Tibial artery (tissue), 4 donors: Measurements from ENCODE around the gene IL3.

Source experiments
- DNase-seq, 2 donors: peaks; one replicate each; pipeline ENCODE4 v3.0.0-alpha.2; 2019
- H3K27ac ChIP-seq, 2 donors: fragments of 200-600 bp; sonication (generic) in 1 of 2; 1 replicate in 1 of 2; 2 replicates in 1 of 2; pipeline ENCODE4 v1.5.1; 2018 to 2019; ENCODE audit warnings: mild to moderate bottlenecking in 1 of 2
- H3K27me3 ChIP-seq, 2 donors: fragments of 200-600 bp; sonication (generic) in 1 of 2; one replicate each; pipeline versions ENCODE4 v1.5.1 to v1.6.0; 2016 to 2019
- H3K36me3 ChIP-seq, 3 donors: fragments of 200-600 bp; sonication (generic) in 2 of 3; one replicate each; pipeline ENCODE4 v1.5.1; 2016 to 2019; ENCODE audit warnings: mild to moderate bottlenecking in 2 of 3
- H3K4me1 ChIP-seq, 4 donors: fragments of 200-600 bp; sonication (generic) in 2 of 4; 1 replicate in 3 of 4; 2 replicates in 1 of 4; pipeline ENCODE4 v1.5.1; 2016 to 2019
- H3K4me3 ChIP-seq, 2 donors: fragments of 200-600 bp; sonication (generic) in 1 of 2; 1 replicate in 1 of 2; 2 replicates in 1 of 2; pipeline ENCODE4 v1.5.1; 2018 to 2019; ENCODE audit warnings: mild to moderate bottlenecking in 2 of 2
- H3K9me3 ChIP-seq, 3 donors: fragments of 200-600 bp; sonication (generic) in 1 of 3; one replicate each; pipeline ENCODE4 v1.5.1; 2016 to 2019
- intact Hi-C: fragments of 100-400 bp; cut with DNase I; formaldehyde crosslinking; loops from one replicate; pipeline ENCODE4 v1.15.0; 2023; ENCODE audit warnings: low total_unique reads
- TF ChIP-seq, protein P1 (sequence below), 2 experiments: fragments of 200-600 bp in 1 of 2; fragments of 450-650 bp in 1 of 2; IDR thresholded peaks; one replicate each; pipeline ENCODE4 v1.5.1; 2017 to 2019; ENCODE audit warnings: antibody characterized with exemption in 2 of 2, mild to moderate bottlenecking in 1 of 2, moderate library complexity in 1 of 2

IL3 gene

DNA sequence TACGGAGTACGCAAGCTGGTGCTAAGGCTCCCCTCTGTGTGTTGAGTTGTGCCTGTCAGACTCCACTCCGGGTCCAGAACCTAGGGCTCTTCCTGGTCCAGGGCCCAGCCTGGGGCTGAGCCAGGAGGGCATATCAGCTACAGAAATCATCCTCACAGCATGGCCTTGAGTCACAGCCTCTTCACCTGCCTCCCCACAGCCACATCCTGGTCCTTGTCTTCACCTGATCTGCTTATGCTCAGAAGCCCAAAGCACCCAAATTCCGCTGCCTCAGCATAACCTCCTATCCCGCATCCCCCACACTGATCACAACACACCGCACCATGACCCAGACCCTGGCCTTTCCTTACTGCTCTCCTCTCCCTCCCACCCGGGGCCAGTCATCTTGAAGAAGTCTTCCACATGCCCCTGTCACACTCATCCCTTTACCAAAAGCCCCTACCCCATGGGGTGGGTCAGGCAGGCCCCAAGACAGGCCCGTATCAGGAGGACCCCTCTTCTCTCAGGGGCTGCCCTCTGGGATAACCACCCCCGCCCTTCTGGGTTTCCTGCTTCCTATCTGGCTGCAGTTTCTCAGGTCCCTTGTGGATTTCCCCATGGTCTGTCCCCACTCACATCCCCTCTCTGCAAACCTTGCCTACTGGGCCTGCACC lies 1.3 kb upstream of the IL3 start:
- H3K4me1 ChIP-seq, result no peaks in the 10 kb centered on the region
- H3K4me3 ChIP-seq, result no peak overlapping the region
- H3K36me3 ChIP-seq, result no peaks in the 10 kb centered on the region
- peak in 1 of 2 donors; percentile 55 for DNase-seq
- no peaks in the 10 kb centered on the region for H3K9me3 ChIP-seq
- TF ChIP-seq, protein P1, sequence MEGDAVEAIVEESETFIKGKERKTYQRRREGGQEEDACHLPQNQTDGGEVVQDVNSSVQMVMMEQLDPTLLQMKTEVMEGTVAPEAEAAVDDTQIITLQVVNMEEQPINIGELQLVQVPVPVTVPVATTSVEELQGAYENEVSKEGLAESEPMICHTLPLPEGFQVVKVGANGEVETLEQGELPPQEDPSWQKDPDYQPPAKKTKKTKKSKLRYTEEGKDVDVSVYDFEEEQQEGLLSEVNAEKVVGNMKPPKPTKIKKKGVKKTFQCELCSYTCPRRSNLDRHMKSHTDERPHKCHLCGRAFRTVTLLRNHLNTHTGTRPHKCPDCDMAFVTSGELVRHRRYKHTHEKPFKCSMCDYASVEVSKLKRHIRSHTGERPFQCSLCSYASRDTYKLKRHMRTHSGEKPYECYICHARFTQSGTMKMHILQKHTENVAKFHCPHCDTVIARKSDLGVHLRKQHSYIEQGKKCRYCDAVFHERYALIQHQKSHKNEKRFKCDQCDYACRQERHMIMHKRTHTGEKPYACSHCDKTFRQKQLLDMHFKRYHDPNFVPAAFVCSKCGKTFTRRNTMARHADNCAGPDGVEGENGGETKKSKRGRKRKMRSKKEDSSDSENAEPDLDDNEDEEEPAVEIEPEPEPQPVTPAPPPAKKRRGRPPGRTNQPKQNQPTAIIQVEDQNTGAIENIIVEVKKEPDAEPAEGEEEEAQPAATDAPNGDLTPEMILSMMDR (IDR thresholded peaks at IDR 0.05), result no peak
- H3K27me3 ChIP-seq, result no peaks in the 10 kb centered on the region
- no peak overlapping the region for H3K27ac ChIP-seq
- intact Hi-C loops, result no loop called here

DNA sequence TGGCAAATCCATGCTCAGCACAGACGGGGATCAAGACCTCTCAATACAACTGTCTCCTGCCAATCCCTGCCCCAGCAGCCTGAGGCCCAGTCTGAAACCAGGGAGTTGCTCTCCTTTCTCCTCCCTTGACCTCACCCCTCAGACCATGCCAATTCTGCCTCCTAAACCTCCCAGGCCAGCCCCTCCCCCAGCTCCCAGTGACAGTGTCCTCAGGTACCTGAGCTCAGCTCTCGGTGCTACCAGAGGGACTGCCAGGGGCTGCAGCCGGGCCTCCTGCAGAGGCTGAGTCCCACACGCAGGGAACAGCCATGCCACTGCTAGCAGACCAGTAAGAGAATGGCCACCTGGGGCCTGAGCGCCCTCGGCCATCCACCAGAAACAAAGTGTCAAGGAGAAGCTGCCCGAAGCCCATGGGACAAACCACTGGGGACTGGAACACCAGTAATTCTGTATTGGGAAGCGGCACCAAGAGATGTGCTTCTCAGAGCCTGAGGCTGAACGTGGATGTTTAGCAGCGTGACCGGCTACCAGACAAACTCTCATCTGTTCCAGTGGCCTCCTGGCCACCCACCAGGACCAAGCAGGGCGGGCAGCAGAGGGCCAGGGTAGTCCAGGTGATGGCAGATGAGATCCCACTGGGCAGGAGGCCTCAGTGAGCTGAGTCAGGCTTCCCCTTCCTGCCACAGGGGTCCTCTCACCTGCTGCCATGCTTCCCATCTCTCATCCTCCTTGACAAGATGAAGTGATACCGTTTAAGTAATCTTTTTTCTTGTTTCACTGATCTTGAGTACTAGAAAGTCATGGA lies 557 bp upstream of the IL3 start:
- Histone ChIP-seq H3K36me3 (no peaks in the 10 kb centered on the region), H3K4me3 (no peak overlapping the region), H3K4me1 (no peaks in the 10 kb centered on the region), H3K27ac (no peak overlapping the region), H3K27me3 (no peaks in the 10 kb centered on the region), H3K9me3 (no peaks in the 10 kb centered on the region)
- intact Hi-C loops, result loop anchor here (5.0 kb wide), 1 partner anchor 473 kb away; no protein-coding TSS in a partner anchor
- TF ChIP-seq, protein P1 (IDR thresholded peaks at IDR 0.05), result no peak
- DNase-seq, result peak; percentile 7 to 59

DNA sequence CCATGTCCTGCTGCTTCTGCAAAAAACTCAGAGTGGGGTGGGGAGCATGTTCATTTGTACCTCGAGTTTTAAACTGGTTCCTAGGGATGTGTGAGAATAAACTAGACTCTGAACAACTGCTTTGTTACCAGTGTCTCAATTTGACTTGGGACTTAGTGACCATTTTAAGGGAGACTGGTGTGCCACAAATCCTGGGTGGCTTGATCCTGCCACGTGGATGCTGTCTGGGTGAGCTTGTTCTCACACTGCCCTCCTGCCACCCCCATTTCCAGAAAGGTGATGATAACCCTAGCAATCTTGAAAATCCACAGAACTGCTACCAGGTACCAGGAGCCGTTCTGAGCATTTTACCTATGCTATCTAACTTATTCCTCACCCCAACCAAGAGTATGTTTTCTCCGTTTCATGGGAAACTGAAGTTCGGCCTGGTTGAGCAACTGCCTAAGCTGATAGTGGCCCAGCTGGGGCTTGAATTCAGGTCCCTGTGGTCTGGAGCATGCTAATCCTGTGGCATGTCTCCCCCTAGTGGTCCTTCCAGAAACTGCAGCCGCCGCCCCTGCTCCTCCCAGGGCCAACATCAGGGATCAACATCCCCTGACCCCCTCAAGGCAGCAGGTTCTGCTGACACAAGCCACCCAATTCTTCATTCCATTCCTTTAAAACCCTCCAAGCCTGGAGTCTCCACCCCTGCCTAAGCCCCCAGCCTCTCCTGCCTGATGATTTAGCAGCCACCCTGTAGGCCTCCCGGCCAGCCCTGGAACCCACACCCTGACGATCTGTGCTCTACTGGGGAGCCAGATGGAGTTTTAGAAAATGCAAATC lies 2.8 kb downstream of the IL3 start:
- Histone ChIP-seq H3K27ac (no peak overlapping the region), H3K4me3 (no peak overlapping the region), H3K27me3 (no peaks in the 10 kb centered on the region), H3K4me1 (no peaks in the 10 kb centered on the region), H3K9me3 (no peaks in the 10 kb centered on the region), H3K36me3 (no peaks in the 10 kb centered on the region)
- TF ChIP-seq, protein P1 (IDR thresholded peaks at IDR 0.05), result peak; percentile 85 to 95
- intact Hi-C loops, result loop anchor here (5.0 kb wide), 1 partner anchor 476 kb away; no protein-coding TSS in a partner anchor
- peak; percentile 66 to 74 for DNase-seq

DNA sequence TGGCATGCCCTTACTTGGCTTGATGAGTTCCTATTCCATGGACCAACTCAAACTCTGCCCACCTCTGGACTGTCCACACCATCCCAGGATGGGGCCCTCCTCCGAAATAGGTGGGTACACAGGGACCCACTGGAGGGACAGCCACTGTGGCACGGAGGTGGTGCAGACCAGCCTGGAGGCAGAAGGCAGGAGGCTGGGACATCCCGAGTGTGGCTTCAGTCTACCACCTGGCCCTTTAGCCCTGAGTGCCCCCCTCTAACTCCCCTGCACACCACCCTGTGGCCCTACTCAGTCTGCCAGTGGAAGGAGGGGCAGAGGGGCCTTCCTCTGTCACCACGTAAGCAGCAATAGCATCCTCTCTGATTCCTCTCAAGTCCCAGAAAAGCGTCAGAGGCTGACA lies 3.7 kb downstream of the IL3 start:
- DNase-seq, result peak; percentile 8 to 51
- Histone ChIP-seq H3K9me3 (no peaks in the 10 kb centered on the region), H3K27ac (no peak overlapping the region), H3K4me1 (no peaks in the 10 kb centered on the region), H3K4me3 (no peak overlapping the region), H3K36me3 (no peaks in the 10 kb centered on the region), H3K27me3 (no peaks in the 10 kb centered on the region)
- intact Hi-C loops, result loop anchor here (5.0 kb wide), 1 partner anchor 477 kb away; no protein-coding TSS in a partner anchor
- TF ChIP-seq, protein P1 (IDR thresholded peaks at IDR 0.05), result no peak

DNA sequence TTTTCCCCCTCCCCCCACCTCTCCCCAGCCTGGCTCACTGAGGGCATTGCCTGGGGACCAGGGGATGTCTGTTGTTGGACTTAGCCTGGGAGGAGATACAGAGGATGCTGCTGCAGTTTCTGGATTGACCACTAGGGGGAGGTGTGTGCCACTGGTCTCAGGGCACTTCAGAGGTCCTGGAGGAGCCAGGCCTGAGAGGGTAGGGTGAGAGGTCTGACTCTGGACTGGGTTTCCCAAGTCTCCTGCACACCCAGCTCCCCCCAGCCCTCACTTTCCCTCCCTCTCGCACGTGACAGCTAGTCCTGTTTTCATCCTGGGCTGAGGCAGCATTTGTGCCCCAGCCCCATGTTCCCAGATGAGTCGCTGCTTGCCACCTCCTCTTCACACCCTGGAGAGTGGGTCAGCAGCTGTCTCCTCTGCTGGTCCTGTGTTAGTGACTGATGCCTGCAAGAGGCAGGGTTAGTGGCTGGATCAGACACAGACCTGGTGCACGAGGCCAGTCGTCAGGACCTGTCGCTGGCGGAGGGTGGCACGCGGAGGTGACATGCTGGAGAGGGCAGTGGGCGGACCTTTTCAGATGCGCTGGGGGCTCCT lies 4.4 kb downstream of the IL3 start:
- no peaks in the 10 kb centered on the region for H3K36me3 ChIP-seq
- no peaks in the 10 kb centered on the region for H3K27me3 ChIP-seq
- TF ChIP-seq, protein P1 (IDR thresholded peaks at IDR 0.05), result peak; percentile 73 to 91
- H3K9me3 ChIP-seq, result no peaks in the 10 kb centered on the region
- H3K4me3 ChIP-seq, result no peak overlapping the region
- no peak overlapping the region for H3K27ac ChIP-seq
- intact Hi-C loops, result loop anchor here (5.0 kb wide), 1 partner anchor 478 kb away; no protein-coding TSS in a partner anchor
- peak; percentile 67 to 78 for DNase-seq
- H3K4me1 ChIP-seq, result no peaks in the 10 kb centered on the region
